Hypothalamus (tissue), 51 donors: ENCODE data around the gene USP8.

Experiments used
- DNase-seq, 51 donors: peaks; one replicate each; lab custom pipeline; 2025; lab: John Stamatoyannopoulos, UW

The USP8 gene

GRCh38 chr15:50531163-50531562 is 107.0 kb downstream of the USP8 start:
- DNase-seq: no peak

DNA sequence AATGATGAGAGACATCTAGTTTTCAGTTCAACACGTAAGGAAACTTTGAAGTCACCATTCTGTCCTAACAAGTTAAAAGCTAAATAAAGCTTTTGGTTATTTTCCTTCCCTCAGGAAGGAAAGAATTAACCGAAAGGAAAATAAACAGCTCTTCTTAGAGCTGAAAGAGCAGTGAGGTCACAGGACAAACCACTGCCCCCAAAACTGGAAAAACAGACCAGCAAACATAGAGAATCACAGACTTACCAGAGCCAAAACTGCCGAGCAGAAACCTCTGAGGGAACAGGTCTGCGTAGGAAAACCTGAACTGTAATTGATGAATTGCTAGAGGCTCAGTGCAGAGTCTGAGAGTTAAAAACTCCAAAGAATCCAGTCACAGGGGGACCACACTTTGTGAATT is 107.6 kb downstream of the USP8 start:
- no peak for DNase-seq

DNA sequence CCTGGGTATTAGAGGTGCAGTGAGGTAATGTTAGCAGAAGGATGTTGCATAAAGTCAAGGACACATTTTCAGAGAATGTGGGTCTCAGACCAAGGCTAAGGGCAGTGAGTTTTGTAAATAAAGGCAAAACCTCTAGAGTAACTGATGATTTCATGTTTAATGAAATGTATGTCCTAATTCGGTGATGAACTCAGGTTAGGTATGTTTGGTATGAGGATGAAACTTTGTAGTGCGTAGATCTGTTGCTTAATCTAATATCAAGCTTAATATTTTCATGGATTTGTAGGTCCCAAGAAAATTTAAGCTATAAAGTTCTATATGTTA is 118.6 kb downstream of the USP8 start:
- no peak for DNase-seq

- no peak for DNase-seq
These were observed 119.4 kb downstream of the USP8 start for GRCh38 chr15:50543556-50543955.

GRCh38 chr15:50544368-50544767 is 120.2 kb downstream of the USP8 start:
- DNase-seq: no peak

DNA sequence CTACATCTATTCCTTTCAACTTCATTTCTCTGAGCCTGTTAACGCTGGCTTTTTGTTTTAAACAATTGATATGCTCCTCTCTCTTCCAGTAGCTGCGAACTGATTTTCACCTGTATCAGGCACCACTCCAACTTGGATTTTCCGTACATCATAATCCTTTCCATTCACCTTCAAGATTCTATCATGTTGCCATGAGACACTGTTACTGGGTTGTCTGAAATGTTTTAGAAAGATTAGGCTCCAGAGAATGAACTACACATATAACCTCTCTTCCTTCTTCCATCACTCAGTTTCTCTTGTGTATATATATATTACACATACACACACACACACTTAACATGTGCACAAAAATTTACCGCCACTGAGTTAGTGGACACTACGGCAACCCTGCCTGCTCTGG is 122.4 kb downstream of the USP8 start, which contains the start of gene USP50:
TSS of gene USP50 (minus strand) at position 101 of the 400 bp plus-strand sequence. CDS start 141 bp downstream, outside the sequence.
- DNase-seq: no peak

GRCh38 chr15:50549326-50549725 is 125.1 kb downstream of the USP8 start:
- DNase-seq: no peak

DNA sequence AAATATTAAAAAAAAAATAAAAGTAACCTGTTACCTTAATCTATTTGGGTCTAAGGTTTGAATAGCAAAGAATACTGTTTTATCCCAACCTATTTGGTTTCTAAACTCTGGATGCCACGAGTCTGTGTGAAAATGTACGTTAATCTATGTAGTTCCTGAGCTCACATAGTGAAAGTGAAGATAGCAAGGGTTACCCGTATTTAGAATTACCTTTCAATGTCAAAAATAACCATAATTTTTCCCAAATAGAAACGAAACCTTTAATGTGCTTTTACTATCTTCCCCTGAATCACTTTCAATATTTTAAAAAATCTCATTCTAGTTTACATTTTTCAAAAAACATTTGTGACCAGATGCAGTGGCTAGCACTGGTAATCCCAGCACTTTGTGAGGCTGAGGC is 128.0 kb downstream of the USP8 start:
- no peak for DNase-seq

GRCh38 chr15:50556642-50557371 is 132.6 kb downstream of the USP8 start:
- no peak for DNase-seq

- no peak for DNase-seq
These were observed 133.8 kb downstream of the USP8 start for GRCh38 chr15:50558012-50558411.

DNA sequence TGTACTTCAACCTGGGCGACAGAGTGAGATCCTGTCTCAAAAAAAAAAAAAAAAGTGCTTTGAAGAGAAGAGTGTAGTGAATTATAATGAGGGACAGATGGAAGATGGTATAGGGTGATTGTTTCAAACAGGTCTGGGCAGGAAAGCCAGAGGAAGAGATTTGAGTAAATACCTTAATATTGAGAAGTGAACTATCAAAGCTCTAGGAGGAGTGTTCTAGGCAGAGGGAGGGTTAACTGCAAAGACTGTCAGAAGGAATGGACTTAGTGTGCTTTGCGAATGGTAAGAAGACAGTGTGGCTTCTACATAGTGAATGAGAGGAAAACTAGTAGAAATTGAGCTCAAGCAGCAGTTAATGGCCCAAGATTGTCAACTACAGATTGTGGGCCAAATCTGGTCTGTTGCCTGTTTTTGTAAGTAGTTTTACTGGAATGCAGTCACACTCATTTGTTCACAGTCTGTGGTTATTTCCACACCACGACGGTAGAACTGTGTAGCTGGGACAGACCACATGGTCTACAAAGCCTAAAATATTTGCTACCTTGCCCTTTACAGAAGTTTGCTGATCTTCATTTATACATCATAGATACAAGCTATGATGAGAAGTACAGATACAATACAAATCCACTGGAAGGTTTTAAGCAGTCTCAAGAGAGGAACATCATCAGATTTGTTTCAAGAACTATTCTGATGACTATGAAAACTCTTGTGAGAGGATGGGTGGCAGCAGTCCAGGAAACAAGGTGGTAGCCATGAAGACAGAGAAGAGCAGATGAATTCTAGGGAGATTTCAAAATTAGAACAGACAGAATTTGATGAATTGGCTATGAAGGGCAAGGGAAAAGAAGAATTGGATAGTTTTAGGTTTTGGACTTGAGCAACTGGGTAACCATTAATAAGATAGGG is 138.8 kb downstream of the USP8 start:
- no peak for DNase-seq

GRCh38 chr15:50563756-50564155 is 139.6 kb downstream of the USP8 start:
- DNase-seq: no peak
